ENCODE measurements around the gene HIF1AN.

HIF1AN gene

GRCh38 chr10:100566561-100566960, 30.8 kb downstream of the HIF1AN start:
- intact Hi-C loops (cut with DNase I; ENCODE audit: low total_unique reads): no loop called here
- Histone ChIP-seq H3K4me1 (peaks cover 0 to 15% (median 11%) of the 10 kb centered on the region in 4 donors), H3K9me3 (no peaks in the 10 kb centered on the region), H3K27me3 (peaks cover 0 to 92% of the 10 kb centered on the region in 2 donors), H3K27ac (no peak overlapping the region), H3K36me3 (no peaks in the 10 kb centered on the region), H3K4me3 (no peak overlapping the region)
- DNase-seq: no peak
- TF ChIP-seq CTCF (IDR thresholded peaks at IDR 0.05): no peak

GRCh38 chr10:100567249-100567648, 31.5 kb downstream of the HIF1AN start:
- peaks cover 0 to 8% (median 5%) of the 10 kb centered on the region in 4 donors for H3K4me1 ChIP-seq
- TF ChIP-seq CTCF (IDR thresholded peaks at IDR 0.05): no peak
- no peak overlapping the region for H3K27ac ChIP-seq
- peaks cover 0 to 91% of the 10 kb centered on the region in 2 donors for H3K27me3 ChIP-seq
- no peak overlapping the region for H3K4me3 ChIP-seq
- intact Hi-C loops (cut with DNase I; ENCODE audit: low total_unique reads): no loop called here
- H3K36me3 ChIP-seq: no peaks in the 10 kb centered on the region
- no peak for DNase-seq
- H3K9me3 ChIP-seq: no peaks in the 10 kb centered on the region

- no peak for DNase-seq
- Histone ChIP-seq H3K36me3 (no peaks in the 10 kb centered on the region), H3K27me3 (peaks cover 0 to 85% of the 10 kb centered on the region in 2 donors), H3K4me3 (no peak overlapping the region), H3K9me3 (no peaks in the 10 kb centered on the region), H3K27ac (no peak overlapping the region), H3K4me1 (peaks cover 0 to 3% (median under 1%) of the 10 kb centered on the region in 4 donors)
- no peak for TF ChIP-seq CTCF (IDR thresholded peaks at IDR 0.05)
- intact Hi-C loops (cut with DNase I; ENCODE audit: low total_unique reads): no loop called here
These were observed 32.1 kb downstream of the HIF1AN start for GRCh38 chr10:100567826-100568225.

DNA sequence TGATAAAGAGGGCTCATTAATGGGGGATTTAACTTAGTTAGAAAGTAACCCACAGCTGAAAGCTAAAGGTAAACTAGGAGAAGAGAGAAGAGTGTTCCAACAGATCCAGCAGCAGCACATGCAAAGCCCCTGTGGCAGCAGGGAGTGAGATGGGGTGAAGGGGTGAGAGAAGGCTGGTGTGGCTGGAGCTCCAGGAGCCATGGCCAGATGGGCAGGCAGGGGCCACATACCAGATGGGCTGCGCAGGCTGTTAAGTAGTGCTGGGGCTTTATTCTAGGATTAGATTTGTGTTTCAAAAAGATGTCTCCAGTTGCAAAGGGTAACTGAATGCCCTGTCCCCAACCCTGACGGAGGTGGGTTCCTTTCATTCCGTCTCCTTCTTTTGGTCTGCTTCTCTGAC, 33.2 kb downstream of the HIF1AN start:
- Histone ChIP-seq H3K4me3 (no peak overlapping the region), H3K27me3 (peaks cover 0 to 78% of the 10 kb centered on the region in 2 donors), H3K9me3 (no peaks in the 10 kb centered on the region), H3K4me1 (no peaks in the 10 kb centered on the region), H3K27ac (no peak overlapping the region), H3K36me3 (no peaks in the 10 kb centered on the region)
- no peak for DNase-seq
- intact Hi-C loops (cut with DNase I; ENCODE audit: low total_unique reads): no loop called here
- TF ChIP-seq CTCF (IDR thresholded peaks at IDR 0.05): no peak

GRCh38 chr10:100569687-100570481, 34.1 kb downstream of the HIF1AN start:
- no peaks in the 10 kb centered on the region for H3K36me3 ChIP-seq
- H3K27me3 ChIP-seq: peaks cover 0 to 68% of the 10 kb centered on the region in 2 donors
- DNase-seq: no peak
- intact Hi-C loops (cut with DNase I; ENCODE audit: low total_unique reads): no loop called here
- H3K9me3 ChIP-seq: no peaks in the 10 kb centered on the region
- H3K27ac ChIP-seq: no peak overlapping the region
- no peak for TF ChIP-seq CTCF (IDR thresholded peaks at IDR 0.05)
- no peaks in the 10 kb centered on the region for H3K4me1 ChIP-seq
- H3K4me3 ChIP-seq: no peak overlapping the region

Measured in tibial artery (tissue), 4 donors.